ENCODE measurements around the gene CCDC167. TPM values are rescaled to one million over a fixed set of nuclear protein-coding genes. Genes with fewer than 3 reads are reported as not detected.

Gene CCDC167
- total RNA-seq, 4 donors from 2014 or later, result 16.4 to 77.8 (median 41.6) TPM

GRCh38 chr6:37540029-37540352 lies 40.3 kb upstream of the CCDC167 start:
- Histone ChIP-seq H3K27ac (no peak overlapping the region), H3K4me3 (no peak overlapping the region), H3K4me1 (peaks cover 10 to 19% (median 16%) of the 10 kb centered on the region in 3 donors), H3K9me3 (no peaks in the 10 kb centered on the region), H3K36me3 (no peaks in the 10 kb centered on the region), H3K27me3 (peaks cover 0 to 39% (median 5%) of the 10 kb centered on the region in 4 donors)
- WGBS, 2 donors, result 48 to 98% methylated on average over 4 of the region's 4 CpGs
- TF ChIP-seq CTCF (IDR thresholded peaks at IDR 0.05), result no peak
- no peak for TF ChIP-seq POLR2A (IDR thresholded peaks at IDR 0.05)
- no peak for DNase-seq
- intact Hi-C loops (cut with DNase I), result no loop called here

- Histone ChIP-seq H3K27ac (no peak overlapping the region), H3K9me3 (no peaks in the 10 kb centered on the region), H3K4me3 (no peak overlapping the region), H3K4me1 (peaks cover 10 to 19% (median 16%) of the 10 kb centered on the region in 3 donors), H3K27me3 (peaks cover 0 to 45% (median 6%) of the 10 kb centered on the region in 4 donors), H3K36me3 (no peaks in the 10 kb centered on the region)
- TF ChIP-seq POLR2A (IDR thresholded peaks at IDR 0.05) (no peak), CTCF (IDR thresholded peaks at IDR 0.05) (no peak)
- DNase-seq, result no peak
- 88 to 89% methylated on average over 5 to 6 of the region's 9 CpGs for WGBS, 2 donors
- intact Hi-C loops (cut with DNase I), result no loop called here
Measured at GRCh38 chr6:37539171-37540028, 39.7 kb upstream of the CCDC167 start.

GRCh38 chr6:37538107-37538506 lies 38.4 kb upstream of the CCDC167 start:
- 61 to 79% methylated on average over 3 to 4 of the region's 6 CpGs for WGBS, 2 donors
- no peak for DNase-seq

GRCh38 chr6:37537548-37537947 lies 37.9 kb upstream of the CCDC167 start:
- peaks cover 10 to 19% (median 16%) of the 10 kb centered on the region in 3 donors for H3K4me1 ChIP-seq
- WGBS, 2 donors, result 70 to 90% methylated on average over 3 to 4 of the region's 5 CpGs
- DNase-seq, result no peak
- H3K27ac ChIP-seq, result no peak overlapping the region
- intact Hi-C loops (cut with DNase I), result no loop called here
- no peaks in the 10 kb centered on the region for H3K9me3 ChIP-seq
- TF ChIP-seq CTCF (IDR thresholded peaks at IDR 0.05) (no peak), POLR2A (IDR thresholded peaks at IDR 0.05) (no peak)
- H3K36me3 ChIP-seq, result no peaks in the 10 kb centered on the region
- H3K27me3 ChIP-seq, result peaks cover 0 to 63% (median 6%) of the 10 kb centered on the region in 4 donors
- H3K4me3 ChIP-seq, result no peak overlapping the region

More at GRCh38 chr6:37538107-37538506, 38.4 kb upstream of the CCDC167 start:
- Histone ChIP-seq H3K27me3 (peaks cover 0 to 58% (median 6%) of the 10 kb centered on the region in 4 donors), H3K9me3 (no peaks in the 10 kb centered on the region), H3K4me3 (no peak overlapping the region), H3K4me1 (peaks cover 10 to 19% (median 16%) of the 10 kb centered on the region in 3 donors), H3K36me3 (no peaks in the 10 kb centered on the region), H3K27ac (no peak overlapping the region)
- TF ChIP-seq CTCF (IDR thresholded peaks at IDR 0.05) (peak in 4 of 6 experiments; percentile 14 to 53 (median 19)), POLR2A (IDR thresholded peaks at IDR 0.05) (no peak)
- intact Hi-C loops (cut with DNase I), result no loop called here

- Histone ChIP-seq H3K27ac (no peak overlapping the region), H3K36me3 (no peaks in the 10 kb centered on the region), H3K4me1 (peaks cover 10 to 19% (median 16%) of the 10 kb centered on the region in 3 donors), H3K27me3 (peaks cover 0 to 72% (median 6%) of the 10 kb centered on the region in 4 donors), H3K9me3 (no peaks in the 10 kb centered on the region), H3K4me3 (peak overlapping the region in 3 of 4 donors; percentile 26 to 57 (median 31))
- intact Hi-C loops (cut with DNase I), result no loop called here
- WGBS, 2 donors, result 30 to 68% methylated on average over 2 to 18 of the region's 37 CpGs
- DNase-seq, result no peak
- TF ChIP-seq POLR2A (IDR thresholded peaks at IDR 0.05) (no peak), CTCF (IDR thresholded peaks at IDR 0.05) (no peak)
Measured at GRCh38 chr6:37536491-37537190, 36.9 kb upstream of the CCDC167 start.

Data from esophagus squamous epithelium (tissue), 5 donors.